NCI-H146 treated with DMSO at 0.1 percent for 48 hours (cell line): ENCODE results near the gene CFAP100.

Experiments
- DNase-seq: peaks from one replicate; lab custom pipeline; 2025; ENCODE audit not compliant: unreplicated experiment; lab: John Stamatoyannopoulos, UW

CFAP100 gene

DNA sequence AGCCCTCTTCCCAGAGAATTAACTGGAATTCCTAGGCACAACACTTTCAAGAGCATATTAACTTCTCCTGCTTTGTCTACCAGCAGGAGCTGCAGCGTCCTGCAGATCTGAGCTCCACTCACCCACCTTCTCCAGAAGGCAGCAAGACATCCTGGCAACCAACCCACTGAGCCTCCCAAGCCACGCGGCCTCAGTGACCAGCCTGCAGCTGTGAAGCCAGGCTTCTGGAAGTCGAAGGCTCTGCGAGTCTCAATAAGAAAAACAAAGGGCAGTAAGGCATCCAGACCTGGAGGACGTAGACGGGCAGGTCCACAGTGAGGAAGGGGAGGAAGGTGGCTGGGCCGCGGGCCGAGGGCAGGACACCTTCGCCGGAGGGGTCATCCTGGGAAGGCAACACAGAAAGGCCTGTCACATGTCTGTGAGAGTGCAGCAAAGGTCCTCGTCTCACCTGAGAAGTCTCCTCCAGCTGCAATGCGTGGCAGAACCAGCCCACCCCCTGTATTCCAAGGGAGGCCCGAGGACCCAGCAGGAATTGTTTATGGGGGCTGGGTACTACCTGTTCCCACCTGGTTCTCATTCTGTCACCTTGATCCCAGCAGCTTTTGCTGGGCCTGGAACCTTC, 44.7 kb downstream of the CFAP100 start:
- DNase-seq = no peak

DNA sequence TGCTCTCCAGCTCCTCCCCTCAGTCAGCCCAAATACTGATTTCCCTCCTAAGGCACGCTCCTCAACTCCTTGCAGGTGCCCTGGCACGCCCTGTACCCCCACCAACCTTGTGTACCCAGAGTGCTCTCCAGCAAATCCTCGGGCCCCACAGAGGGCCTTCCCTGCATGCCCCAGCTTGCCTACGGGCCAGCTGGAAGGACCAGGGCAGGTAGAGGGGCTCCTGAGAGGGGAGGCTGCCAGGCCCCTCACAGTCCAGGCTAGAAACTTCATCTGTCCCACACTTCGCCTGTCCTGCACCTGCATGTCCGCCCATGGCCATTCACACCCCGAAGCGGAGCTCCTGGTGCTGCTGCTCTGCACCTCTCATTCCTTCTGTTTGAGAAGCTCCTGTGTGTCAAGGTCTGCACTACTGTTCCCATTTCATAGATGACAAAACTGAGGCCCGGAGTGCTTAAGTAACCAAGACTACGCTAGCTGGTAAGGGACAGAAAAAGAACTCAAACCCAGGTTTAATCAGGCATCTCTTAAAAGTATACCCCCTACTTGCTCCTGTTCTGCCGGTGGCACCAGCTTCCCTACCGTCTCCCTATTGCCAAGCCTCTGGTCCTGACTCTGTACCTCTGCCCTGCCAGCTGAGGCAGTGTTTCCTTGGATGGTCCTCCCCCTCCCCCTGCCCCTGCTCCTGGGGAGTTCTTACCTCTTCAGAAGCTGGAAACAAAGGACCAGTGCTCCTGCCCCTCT, 45.4 kb downstream of the CFAP100 start:
- no peak for DNase-seq

DNA sequence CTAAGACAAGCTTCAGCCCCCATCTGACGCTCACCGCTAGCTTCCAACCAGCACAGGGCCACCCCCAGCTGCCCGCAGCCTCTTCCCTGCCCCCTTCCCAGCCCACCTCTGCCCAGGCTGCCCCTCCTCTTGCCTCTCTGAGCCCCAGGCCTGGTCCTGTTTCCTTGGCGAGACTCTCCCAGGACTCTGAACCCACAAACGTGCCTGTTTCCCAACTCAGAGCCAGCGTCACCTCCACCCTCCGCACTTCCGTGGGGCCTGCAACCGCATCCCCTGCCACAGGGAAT, 45.9 kb downstream of the CFAP100 start:
- DNase-seq = no peak

DNA sequence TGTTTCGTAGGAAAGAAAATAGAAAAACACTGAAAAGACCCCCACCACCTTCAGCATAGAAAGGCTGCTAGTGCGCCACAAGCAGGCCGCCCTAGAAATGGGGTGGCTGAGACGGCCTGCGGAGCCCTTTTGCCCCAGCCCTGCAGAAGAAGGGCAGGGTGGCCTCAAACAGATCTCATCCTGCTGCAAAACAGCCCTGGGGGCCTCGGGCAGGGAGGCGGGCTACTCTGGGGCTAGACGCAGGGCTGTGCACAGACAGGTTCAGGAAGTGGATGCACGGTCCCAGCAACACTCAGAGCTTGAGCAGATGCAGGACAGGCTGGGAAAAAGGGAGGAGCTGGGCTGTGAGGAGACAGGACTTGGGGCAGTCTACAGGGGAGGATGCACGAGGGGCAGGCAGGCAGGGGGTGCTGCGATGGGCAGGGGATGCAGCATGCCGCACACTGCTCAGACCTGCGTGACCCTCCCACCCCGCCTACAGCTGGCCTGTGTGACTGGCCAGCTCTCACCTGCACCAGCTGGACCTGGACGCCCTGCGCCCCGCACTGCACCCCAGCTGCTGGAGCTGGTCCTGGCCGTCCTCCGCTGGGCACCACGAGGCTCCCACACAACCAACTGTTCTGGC, 46.7 kb downstream of the CFAP100 start:
- DNase-seq = no peak

DNA sequence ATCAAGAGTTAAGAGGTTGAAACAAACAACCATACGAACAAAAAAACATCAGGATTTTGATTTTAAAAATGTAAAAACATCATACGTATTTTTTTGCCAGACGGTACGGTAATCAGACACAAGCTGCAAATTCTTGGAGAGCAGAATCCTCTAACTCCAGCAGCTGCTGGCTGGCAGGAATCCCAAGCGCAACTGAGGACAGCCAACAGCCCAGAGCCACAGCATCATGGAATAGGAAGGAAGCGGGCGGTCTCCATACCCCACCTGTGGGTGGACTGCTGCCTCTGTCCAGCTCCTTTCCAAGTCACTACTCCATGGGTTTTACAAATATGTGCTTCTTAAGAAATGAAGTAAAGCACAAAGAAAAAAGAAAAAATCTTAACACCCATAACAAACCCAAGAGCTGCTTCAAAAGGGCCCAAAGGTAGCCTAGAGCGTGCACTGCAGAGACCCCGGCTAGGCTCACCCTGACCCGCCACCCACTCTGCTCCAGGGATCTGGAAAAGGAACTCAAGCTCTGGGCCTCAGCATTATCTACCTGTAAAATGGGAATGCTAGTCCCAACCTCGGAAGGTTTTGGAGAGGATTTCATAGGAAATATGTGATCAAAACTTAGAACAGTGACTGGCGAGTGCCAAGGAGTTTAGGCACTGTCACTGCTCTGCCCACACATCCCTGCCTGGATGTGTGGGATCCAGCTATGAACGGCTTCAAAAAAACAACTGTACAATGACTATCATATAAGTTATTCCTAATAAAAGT, 47.6 kb downstream of the CFAP100 start:
- DNase-seq = no peak

DNA sequence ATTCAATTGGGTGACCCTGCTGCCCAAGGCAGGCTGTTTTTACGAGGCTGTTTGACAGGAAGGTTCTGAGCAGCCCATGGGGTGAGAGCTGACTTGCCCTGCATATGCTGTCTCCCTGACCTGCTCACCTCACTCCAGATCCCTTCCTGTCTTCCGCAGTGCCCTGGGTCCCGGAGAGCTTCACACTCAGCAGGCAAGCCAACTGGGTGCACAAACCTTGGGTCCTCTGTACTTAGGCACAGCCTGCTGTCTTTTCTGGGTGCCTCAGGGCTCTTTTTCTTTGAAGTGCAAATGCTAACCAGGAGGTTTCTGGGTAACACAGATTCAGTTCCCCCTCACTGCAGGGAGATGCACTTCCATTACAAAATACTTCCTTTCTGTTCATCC, 48.1 kb downstream of the CFAP100 start:
- DNase-seq = no peak

DNA sequence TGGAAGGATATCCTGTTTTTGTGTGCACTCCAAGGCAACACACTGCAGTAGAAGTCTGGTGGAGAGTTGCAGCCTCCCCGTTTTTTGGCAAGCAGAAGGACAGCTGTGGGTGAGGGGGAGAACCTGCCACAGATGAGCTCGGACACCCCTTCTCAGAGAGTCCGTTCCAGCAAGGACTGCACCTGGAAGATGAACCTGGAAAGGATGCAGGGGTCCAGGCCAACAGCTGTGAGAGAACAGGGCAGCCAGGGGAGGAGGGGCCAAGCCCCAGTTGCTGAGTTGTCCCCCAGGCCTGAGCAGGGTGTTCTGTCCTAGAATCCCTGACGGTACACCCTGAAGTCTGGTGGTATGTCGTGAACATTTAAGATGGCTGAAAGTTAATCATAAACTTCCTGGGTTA, 50.8 kb downstream of the CFAP100 start:
- DNase-seq = no peak

DNA sequence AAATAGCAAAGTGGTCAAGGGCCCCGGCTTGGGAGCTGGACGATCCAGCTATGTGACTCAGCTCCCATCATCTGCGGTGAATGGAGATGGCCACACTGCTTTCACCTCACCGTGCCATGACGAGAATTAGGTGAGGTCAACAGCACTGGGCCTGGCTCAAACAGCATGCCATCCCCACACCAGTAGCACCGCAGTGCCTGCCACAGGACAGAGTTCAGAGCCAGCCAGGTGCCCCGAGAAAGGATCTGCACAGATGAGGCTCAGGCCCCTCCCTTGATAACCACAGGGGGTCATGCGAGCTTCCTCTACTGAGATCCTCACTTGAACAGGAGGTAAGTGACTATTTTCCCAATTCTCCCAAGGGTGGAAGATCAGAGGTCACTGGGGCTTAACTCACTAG, 51.6 kb downstream of the CFAP100 start:
- no peak for DNase-seq

DNA sequence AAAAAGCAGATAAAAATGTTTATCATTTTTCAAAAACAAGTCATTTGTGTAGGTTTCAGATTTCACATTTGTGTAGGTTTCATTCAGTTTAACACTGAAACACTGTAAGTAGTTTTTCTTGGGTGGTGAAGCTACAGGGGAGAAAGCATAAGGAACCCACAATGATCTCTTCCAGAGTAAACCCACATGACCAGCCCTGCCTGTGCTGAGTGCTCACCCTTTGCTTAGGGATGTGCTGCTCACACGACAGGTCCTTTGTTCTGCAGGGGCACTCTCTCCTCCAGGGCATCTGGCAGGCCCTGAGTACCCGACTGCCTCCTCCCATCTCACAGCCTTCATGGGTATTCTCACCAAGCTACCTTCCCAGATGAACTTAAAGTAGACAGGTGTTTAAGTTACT, 52.1 kb downstream of the CFAP100 start:
- no peak for DNase-seq

DNA sequence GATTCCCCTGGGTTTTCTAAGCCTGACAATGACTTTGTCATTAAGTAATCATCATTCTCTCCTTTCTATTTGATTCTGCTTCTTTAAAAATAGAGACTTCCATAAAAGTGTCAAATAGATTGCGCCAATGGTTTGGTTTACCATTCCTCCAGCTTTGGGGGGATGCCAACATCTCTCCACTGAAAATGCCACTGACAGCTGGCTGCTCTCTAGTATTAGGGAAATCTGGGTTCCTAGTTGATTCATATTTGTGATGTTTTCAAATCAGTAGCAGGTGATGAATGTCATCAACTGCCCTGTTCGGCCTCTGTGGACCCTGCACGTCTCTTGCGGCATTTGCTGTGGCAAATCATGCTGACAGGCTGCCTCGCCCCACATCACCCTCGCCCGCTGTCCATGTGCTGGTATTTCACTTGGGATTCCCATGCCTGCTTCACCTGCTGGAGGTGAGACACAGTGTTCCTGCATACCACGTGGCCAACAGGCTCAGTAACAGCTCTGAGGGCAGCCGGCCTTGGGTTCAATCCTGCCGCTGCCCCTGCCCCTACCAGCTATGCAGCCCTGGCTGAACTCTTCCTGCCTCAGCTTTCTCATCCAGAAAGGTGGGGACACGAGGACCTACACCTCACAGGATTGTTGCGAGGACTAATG, 52.9 kb downstream of the CFAP100 start:
- no peak for DNase-seq

DNA sequence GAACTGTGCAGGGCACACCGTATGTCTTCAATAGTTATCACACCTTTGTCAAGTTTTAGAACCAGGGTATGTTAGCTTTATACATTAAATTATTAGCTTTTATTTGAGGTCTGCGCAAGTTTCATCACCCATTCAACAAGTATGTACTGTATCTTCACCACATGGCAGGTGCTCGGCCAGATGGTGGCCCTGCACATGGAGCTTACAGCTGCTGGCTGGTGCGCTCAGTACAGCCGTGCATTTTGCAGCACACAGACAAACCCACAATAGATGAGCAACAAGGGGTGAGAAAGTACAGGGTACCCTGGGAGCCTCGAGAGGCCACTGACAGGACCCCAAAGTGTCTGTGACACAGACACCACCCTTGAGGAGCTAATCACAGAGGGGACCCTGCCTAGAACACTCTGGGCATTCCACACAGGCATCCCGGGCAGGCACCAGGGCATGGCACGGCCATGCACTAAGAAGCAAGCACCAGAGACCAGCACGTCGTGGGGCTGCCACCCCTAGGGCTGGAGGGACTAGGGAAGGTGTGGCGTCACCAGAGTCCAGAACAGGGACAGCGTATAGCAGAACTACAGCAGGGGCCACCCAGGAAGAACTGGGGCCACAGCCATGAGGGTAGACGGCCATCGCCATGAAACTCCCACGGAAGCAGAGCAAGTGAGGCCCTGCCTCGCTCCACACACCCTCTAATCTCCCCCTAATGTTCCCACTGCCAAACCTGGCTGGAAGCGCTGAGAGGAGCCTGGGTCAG, 53.6 kb downstream of the CFAP100 start:
- DNase-seq = no peak

DNA sequence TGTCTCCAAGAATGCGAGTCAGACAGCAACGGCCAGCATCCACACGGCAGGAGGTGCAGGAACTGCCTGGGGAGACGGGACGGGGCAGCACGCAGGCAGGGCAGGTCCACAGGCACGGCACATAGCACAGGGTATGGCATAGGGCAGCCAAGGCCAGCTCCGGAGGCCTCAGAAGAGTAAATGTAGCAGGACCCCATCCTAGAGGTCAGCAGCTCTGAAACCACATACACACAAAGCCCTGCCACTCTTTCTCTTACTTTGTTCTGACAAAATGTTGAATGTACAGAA, 54.1 kb downstream of the CFAP100 start:
- DNase-seq = no peak

DNA sequence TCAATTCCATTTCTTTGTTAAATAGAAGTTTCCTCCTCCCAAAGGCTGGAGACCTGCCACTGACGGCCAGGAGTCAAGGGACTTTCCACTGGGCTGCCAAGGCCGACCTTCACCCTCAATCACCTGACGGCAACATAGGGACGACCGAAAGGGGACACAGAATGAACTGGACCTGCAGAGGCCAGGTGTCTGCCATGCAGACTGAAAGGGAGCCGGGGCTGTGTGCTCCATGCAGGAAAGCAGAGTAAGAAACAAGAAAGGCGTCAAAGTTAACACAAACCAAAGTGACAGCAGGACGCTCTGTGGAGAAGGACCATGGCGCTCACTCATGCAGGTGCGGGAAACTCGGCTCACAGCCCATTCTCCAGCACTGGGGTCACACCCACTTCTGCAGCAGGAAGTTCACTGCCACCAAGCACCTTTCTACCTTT, 54.9 kb downstream of the CFAP100 start:
- no peak for DNase-seq

DNA sequence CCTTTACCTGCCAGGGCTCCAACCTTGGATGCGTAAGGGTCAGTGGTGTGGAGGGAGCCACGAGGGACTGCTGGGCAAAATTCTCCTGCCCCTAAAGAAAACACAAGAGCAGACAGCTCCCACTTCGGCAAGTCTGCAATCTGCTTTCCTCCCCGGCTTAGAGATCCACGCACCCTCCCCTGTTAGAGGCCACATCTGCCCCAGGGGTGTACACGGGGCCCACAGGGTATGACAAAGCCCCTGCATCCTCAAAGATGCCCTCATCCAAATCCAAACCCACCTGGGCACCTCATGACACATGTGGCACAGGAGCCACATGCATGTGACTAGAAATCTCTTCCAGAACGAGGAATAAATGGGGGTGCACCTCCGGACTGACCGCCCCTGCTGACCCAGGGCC, 55.5 kb downstream of the CFAP100 start:
- no peak for DNase-seq

DNA sequence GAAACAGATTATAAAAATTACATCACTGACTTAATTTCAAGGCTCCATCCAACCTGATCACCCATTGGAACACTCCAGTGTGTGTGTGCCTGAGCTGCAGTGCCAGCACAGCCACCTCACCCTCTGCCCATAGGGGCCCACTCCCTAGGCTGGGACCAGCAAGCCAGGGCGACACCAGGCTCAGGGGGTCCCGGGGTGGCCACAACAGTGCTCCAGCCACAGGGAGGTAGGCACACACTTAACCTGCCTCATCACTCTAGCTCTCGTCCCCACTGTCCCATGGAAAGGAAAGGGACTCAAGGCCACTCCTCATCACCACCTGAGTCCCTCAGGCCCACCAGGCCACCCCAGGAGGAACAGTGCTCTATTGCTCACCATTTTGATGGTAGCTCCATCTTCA, 56.0 kb downstream of the CFAP100 start:
- DNase-seq = no peak

DNA sequence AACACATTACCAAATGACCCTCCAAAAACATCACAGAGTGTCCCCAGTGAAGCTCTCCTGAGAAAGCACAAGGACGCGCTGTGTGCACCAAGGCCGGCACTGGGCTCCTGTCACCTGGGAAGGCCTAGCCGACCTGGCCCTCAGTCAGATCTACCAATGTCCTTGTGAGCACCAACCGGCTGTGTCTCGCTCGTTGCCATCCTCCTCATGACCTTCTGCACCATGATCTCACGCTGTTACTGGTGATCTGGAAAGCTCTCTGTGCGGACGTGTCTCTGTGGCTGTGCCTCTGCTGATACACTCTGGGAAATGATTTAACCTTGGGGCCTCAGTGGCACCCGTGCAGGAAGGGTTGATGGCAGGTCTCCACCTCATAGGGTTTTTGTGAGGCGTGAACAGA, 56.8 kb downstream of the CFAP100 start:
- no peak for DNase-seq

DNA sequence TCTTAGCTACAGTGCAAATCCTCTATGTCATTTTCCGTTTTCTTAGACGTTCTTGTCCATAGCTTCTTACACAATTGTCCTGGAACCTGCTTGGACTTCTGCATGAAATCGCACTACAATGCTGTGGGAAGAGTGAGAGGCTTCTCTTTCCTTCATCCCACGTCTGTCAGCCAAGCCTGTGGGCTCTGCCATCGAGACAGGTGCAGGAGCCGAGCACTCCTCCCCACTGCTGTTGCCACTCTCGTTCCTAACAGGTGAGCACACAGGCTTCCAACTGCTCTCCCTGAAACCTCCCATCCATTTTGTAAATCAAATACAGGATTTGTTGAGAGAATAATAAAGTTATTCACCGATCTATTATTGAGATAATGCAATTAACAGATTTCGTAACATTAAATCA, 57.5 kb downstream of the CFAP100 start:
- DNase-seq = no peak

DNA sequence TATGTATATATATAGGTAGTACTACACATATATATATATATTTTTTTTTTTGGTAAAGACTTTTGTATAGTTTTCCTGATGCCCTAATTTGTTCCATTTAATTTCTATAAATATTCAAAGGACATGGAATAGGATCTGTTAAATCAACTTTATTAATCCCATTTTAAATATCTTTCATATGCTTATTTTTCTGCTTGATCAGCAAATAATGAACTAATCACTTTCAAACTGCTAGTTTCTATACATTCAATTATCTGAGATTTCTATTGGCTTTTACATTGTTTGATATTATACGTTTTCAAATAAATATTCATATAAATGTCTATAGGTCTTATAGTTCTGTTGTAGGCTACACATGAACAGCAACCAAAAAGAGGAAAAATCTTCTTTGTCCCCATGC, 59.3 kb downstream of the CFAP100 start:
- DNase-seq = no peak

DNA sequence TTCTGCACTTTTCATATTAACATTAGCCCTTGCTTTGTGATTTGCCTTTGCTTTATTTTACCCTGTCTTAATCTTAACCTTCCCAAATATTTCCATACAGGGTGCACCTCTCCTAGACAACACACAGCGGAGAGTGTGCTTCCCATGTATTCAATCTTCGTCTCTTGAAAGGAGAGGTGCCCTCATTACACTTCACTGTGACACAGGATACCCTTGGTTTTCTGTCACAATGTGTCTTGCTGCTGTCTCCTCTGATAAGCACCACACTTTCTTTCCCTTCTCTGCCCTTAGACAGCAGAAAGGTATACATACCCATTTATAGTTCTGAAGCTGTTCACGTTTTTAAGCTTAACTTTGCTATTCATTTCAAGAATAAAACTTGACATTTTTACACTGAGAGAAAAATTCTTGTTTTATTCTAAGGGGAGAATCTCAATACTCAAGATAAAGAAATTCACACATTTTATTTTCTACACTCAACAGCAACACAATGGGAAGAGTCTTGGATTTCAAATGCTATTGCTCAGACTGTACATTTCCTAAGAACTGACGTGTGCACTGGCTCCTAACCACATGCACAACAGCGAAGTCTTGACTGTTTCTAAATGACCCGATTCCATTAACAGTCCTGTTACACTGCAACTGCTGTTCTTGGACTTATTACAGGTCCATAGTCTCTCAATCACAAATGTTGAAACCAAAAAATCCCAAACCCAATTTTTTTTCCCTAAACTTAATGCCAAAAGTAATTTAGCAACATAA, 59.9 kb downstream of the CFAP100 start:
- DNase-seq = no peak

DNA sequence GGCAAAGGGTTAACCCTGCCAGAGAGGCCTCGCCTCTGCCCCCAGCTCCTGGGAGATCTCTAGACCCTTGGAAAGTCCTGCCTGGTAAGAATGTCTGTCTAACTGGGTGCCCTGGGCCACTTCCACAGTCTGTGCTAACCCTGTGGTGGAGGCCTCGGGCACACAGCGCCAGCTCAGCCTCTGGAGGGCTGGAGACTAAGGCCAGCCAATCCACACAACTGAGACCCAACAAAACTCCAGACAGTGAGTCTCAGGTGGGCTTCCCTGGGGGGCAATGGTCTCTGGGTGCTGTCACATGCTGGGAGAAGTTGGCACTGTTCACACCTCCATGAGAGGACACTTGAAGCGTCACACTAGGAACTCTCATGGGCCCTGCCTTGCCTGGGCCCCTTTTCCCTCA, 61.5 kb downstream of the CFAP100 start:
- no peak for DNase-seq
